DOHH2 (cell line): ENCODE data around the gene SPRR2B.
"Not testable (repeated sequence)": the region's sequence is repeated elsewhere in the genome, so short reads cannot be mapped to it uniquely, and the experiment has no call there.

Source experiments
- H3F3A ChIP-seq: fragments of 200-600 bp; sonication (generic), shearing (Covaris generic); 2 replicates; pipeline ENCODE4 v1.6.0; 2016; ENCODE audit warnings: antibody characterized with exemption, mild to moderate bottlenecking; ENCODE audit not compliant: control insufficient read depth, insufficient read depth
- H3K27ac ChIP-seq: fragments of 200-600 bp; sonication (generic); 2 replicates; pipeline ENCODE4 v1.5.1; 2014; ENCODE audit warnings: low read depth, mild to moderate bottlenecking, low read length, moderate library complexity
- H3K27me3 ChIP-seq: fragments of 200-600 bp; sonication (generic); 2 replicates; pipeline ENCODE4 v1.6.1; 2014; ENCODE audit warnings: mild to moderate bottlenecking, low read length, mixed read lengths; ENCODE audit not compliant: control insufficient read depth
- H3K36me3 ChIP-seq: fragments of 200-600 bp; sonication (generic); 2 replicates; pipeline ENCODE4 v1.6.1; 2014; ENCODE audit warnings: mild to moderate bottlenecking, low read length, moderate library complexity, mixed read lengths; ENCODE audit not compliant: control insufficient read depth
- H3K4me1 ChIP-seq: fragments of 200-600 bp; sonication (generic); 2 replicates; pipeline ENCODE4 v1.6.1; 2014; ENCODE audit warnings: mild to moderate bottlenecking, low read length, mixed read lengths; ENCODE audit not compliant: control insufficient read depth
- H3K4me2 ChIP-seq: fragments of 200-600 bp; sonication (generic); 2 replicates; pipeline ENCODE4 v1.6.0; 2014; ENCODE audit warnings: mild to moderate bottlenecking, low read length, moderate library complexity
- H3K4me3 ChIP-seq: fragments of 200-600 bp; sonication (generic); 2 replicates; pipeline ENCODE4 v1.5.1; 2014; ENCODE audit warnings: mild to moderate bottlenecking, low read length, mixed read lengths
- H3K79me2 ChIP-seq: fragments of 200-600 bp; sonication (generic); 2 replicates; pipeline ENCODE4 v1.6.1; 2014; ENCODE audit warnings: mild to moderate bottlenecking, low read length, mixed read lengths; ENCODE audit not compliant: control insufficient read depth
- H3K9me2 ChIP-seq: fragments of 200-600 bp; sonication (generic); replicated peaks from 2 replicates; pipeline ENCODE4 v1.6.1; 2014; ENCODE audit warnings: mild to moderate bottlenecking, low read length, mixed read lengths; ENCODE audit not compliant: control insufficient read depth
- H3K9me3 ChIP-seq: fragments of 200-600 bp; sonication (generic); 2 replicates; pipeline ENCODE4 v1.6.1; 2014; ENCODE audit warnings: antibody characterized with exemption, low read length, mixed read lengths; ENCODE audit not compliant: control insufficient read depth, insufficient read depth
- H4K20me1 ChIP-seq: fragments of 200-600 bp; sonication (generic); 2 replicates; pipeline ENCODE4 v1.6.0; 2014; ENCODE audit warnings: low read depth, mild to moderate bottlenecking, antibody characterized with exemption, low read length, moderate library complexity; ENCODE audit not compliant: control insufficient read depth, insufficient read depth
- EZH2phosphoT487 ChIP-seq: fragments of 200-600 bp; sonication (generic); IDR thresholded peaks from 2 replicates; pipeline ENCODE4 v1.6.1; 2017; ENCODE audit warnings: borderline replicate concordance, mild to moderate bottlenecking, antibody characterized with exemption, low read length, moderate library complexity, mixed read lengths
- TF ChIP-seq, protein P1 (sequence below): fragments of 200-600 bp; sonication (generic); IDR thresholded peaks from one replicate; pipeline ENCODE4 v1.5.1; 2014; ENCODE audit warnings: antibody characterized with exemption, mild to moderate bottlenecking, low read depth, low read length; ENCODE audit not compliant: poor library complexity, severe bottlenecking

Gene SPRR2B

DNA sequence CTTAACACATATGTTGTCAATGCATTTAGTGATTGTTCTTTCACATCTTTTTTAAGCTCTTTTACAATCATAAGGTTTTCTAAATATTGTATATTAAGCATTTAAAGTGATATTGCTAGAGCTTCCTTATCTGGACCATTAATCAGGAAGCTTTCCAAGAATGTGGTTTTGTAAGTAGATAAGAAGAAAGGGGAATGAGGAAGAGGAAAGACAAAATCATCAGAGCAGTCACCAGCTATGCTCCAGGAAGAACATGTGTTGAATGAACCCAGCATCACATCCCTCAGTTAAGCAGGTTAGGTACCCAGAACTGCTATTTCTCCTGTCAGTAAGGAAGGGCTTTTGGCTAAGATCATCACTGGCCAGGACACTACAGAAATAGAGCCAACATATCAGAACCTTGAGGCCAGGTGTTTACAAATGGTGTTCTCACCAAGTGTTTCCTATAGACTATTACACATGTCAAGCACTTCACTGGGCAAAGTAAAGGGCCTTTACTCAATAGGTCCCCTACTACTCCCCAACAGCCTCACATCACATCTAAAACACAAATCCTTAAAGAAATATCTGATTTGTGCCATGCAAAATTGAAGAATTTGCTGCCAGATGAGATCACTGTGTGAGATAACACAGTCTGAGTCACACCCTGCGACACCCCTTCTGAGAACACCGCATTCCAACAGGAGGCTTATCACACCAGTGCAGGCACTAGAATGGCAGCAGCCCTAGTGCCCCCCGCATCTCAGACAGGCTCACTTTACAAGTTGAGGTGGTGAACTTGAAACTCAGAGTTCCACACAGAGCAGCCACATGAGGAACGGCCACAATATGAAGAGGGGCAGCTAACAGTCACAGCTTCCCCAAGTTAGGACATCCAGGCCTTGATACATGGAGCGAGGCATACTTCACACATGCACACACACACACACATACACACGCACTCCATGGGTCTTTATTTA lies 12.3 kb downstream of the SPRR2B start:
- Histone ChIP-seq H3K4me3 (no peak overlapping the region), H3K9me2 (no peaks in the 10 kb centered on the region), H3K79me2 (no peaks in the 10 kb centered on the region), H3K36me3 (no peaks in the 10 kb centered on the region), H3K9me3 (no peaks in the 10 kb centered on the region), H3K27ac (no peak overlapping the region), H3K27me3 (no peaks in the 10 kb centered on the region), H3K4me1 (0 out of 2 replicates have a peak, but pooled peaks cover 2% of the 10 kb centered on the region), H3K4me2 (no peak overlapping the region), H3F3A (no peaks in the 10 kb centered on the region), H4K20me1 (no peaks in the 10 kb centered on the region)
- TF ChIP-seq, protein P1, sequence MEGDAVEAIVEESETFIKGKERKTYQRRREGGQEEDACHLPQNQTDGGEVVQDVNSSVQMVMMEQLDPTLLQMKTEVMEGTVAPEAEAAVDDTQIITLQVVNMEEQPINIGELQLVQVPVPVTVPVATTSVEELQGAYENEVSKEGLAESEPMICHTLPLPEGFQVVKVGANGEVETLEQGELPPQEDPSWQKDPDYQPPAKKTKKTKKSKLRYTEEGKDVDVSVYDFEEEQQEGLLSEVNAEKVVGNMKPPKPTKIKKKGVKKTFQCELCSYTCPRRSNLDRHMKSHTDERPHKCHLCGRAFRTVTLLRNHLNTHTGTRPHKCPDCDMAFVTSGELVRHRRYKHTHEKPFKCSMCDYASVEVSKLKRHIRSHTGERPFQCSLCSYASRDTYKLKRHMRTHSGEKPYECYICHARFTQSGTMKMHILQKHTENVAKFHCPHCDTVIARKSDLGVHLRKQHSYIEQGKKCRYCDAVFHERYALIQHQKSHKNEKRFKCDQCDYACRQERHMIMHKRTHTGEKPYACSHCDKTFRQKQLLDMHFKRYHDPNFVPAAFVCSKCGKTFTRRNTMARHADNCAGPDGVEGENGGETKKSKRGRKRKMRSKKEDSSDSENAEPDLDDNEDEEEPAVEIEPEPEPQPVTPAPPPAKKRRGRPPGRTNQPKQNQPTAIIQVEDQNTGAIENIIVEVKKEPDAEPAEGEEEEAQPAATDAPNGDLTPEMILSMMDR: no peak

- Histone ChIP-seq H4K20me1 (no peaks in the 10 kb centered on the region), H3K27me3 (no peaks in the 10 kb centered on the region), H3K79me2 (no peaks in the 10 kb centered on the region), H3K9me3 (no peaks in the 10 kb centered on the region), H3K36me3 (no peaks in the 10 kb centered on the region), H3F3A (no peaks in the 10 kb centered on the region), H3K27ac (no peak overlapping the region), H3K4me3 (no peak overlapping the region), H3K4me2 (no peak overlapping the region), H3K4me1 (0 out of 2 replicates have a peak, but pooled peaks cover 2% of the 10 kb centered on the region), H3K9me2 (no peaks in the 10 kb centered on the region)
- TF ChIP-seq EZH2phosphoT487: no peak
- TF ChIP-seq, protein P1: no peak
Observed at GRCh38 chr1:153058154-153058553, 13.3 kb downstream of the SPRR2B start.

DNA sequence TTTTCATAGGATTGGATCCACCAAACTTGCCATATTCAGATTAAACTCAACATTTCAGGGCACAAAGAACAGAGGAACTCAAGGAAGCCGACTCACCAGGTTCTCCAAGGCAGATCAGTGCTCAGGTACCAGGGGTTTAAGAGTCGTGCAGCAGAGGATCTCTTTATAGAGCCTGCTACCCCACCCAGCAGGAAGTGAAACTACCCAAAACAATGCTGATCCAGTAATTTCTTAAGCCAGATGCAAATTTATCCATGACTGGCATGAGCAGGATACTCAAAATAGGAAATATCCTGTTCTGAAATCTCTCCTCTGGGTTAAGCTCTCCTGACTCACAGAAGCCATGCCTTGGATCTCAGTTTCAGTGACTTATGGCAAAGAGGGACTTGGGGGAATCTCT lies 14.0 kb downstream of the SPRR2B start, which contains the start of gene SPRR2A:
Gene SPRR2A (minus strand): TSS at position 138 of the 400 bp plus-strand sequence. CDS start 777 bp downstream, outside the sequence.
- Histone ChIP-seq H3K9me2 (no peaks in the 10 kb centered on the region), H3K36me3 (no peaks in the 10 kb centered on the region), H3K79me2 (no peaks in the 10 kb centered on the region), H3F3A (no peaks in the 10 kb centered on the region), H3K4me1 (0 out of 2 replicates have a peak, but pooled peaks cover 2% of the 10 kb centered on the region), H3K27ac (no peak within 1 kb of the TSS), H3K4me3 (no peak within 1 kb of the TSS), H4K20me1 (no peaks in the 10 kb centered on the region), H3K9me3 (no peaks in the 10 kb centered on the region), H3K27me3 (no peaks in the 10 kb centered on the region), H3K4me2 (no peak within 1 kb of the TSS)
- TF ChIP-seq, protein P1: no peak
- no peak for TF ChIP-seq EZH2phosphoT487

- H3K27me3 ChIP-seq, H3K4me2 ChIP-seq, H3K9me2 ChIP-seq, H3K4me3 ChIP-seq, H4K20me1 ChIP-seq, H3K9me3 ChIP-seq, H3K27ac ChIP-seq, H3K36me3 ChIP-seq, H3K4me1 ChIP-seq, H3F3A ChIP-seq, H3K79me2 ChIP-seq: not testable (repeated sequence)
Observed at GRCh38 chr1:153056111-153056510, 15.3 kb downstream of the SPRR2B start.
